ENCODE results near the gene HELZ. TPM values are rescaled to one million over a fixed set of nuclear protein-coding genes. Genes with fewer than 3 reads are reported as not detected.

The HELZ gene
- total RNA-seq, 1 donor from 2014 or later: 44.9 TPM

GRCh38 chr17:67246403-67246652 lies 1.3 kb upstream of the HELZ start:
- H3K4me1 Mint-ChIP-seq: peaks cover 21% of the 10 kb centered on the region
- H3K27ac Mint-ChIP-seq: no peak overlapping the region
- Histone ChIP-seq H3K4me1 (peaks cover 16% of the 10 kb centered on the region), H3K4me3 (peak overlapping the region; percentile 96), H3K79me2 (ENCODE audit: low read depth) (peaks cover 34% of the 10 kb centered on the region), H3K36me3 (no peaks in the 10 kb centered on the region), H3K27me3 (peaks cover 4% of the 10 kb centered on the region), H3K9ac (no peak overlapping the region), H2AFZ (replicated peaks) (peak overlapping the region; percentile 79), H3K9me3 (ENCODE audit: low read depth) (no peaks in the 10 kb centered on the region), H3F3A (ENCODE audit: low read depth) (peaks cover 10% of the 10 kb centered on the region), H3K4me2 (peak overlapping the region; percentile 98), H3K27ac (no peak overlapping the region), H4K20me1 (ENCODE audit: low read depth) (peaks cover 31% of the 10 kb centered on the region)
- peaks cover 4% of the 10 kb centered on the region for H3K36me3 Mint-ChIP-seq
- DNase-seq (ENCODE audit: low spot score): no peak
- H3K4me3 Mint-ChIP-seq: peak overlapping the region; percentile 90
- peaks cover 6% of the 10 kb centered on the region for H3K27me3 Mint-ChIP-seq (ENCODE audit: insufficient read depth, low read depth)
- H3K9me3 Mint-ChIP-seq: no peaks in the 10 kb centered on the region
- TF ChIP-seq EZH2phosphoT487 (IDR thresholded peaks at IDR 0.05) (peak; percentile 18), CTCF (IDR thresholded peaks at IDR 0.05) (no peak), EZH2 (IDR thresholded peaks at IDR 0.05) (no peak)

DNA sequence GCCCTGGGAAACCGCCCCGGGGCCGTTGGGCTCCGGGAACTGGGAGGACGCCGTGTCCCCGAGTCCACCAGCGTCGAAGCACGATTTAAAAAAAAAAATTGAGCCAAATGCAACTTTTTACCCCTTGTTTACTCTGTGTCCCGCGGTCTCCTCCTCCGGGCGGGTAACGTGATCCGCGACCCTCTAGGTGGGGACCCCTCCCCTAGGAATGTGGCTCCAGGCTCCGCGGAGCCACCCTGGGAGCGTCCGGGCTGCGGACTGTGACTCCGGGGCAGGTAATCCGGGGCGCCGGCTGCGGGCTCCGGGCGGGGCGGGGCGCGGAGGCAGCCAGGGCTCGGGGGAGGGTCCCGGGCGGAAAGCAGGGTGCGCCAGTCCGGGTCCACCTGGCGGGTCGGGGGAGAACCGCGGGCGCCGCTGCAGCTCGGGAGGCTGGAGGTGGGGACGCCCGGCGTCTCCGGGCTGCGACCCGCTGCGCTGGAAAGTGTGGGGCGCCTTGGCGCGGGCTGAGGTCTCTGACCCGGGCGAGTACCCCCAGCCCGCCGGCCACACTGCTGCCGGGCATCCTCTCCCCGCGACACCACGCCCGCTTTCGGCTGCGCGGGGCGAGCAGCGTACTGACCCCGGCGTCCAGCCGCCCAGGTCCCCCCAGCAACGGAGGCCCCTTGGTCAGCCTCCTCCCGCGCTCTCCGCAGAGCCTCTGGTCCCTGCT lies 852 bp upstream of the HELZ start:
- H3K36me3 ChIP-seq: no peaks in the 10 kb centered on the region
- no peaks in the 10 kb centered on the region for H3K9me3 Mint-ChIP-seq
- peak overlapping the region; percentile 91 for H3K4me3 Mint-ChIP-seq
- peaks cover 35% of the 10 kb centered on the region for H4K20me1 ChIP-seq (ENCODE audit: low read depth)
- H3K27me3 ChIP-seq: peaks cover 4% of the 10 kb centered on the region
- TF ChIP-seq EZH2 (IDR thresholded peaks at IDR 0.05) (no peak), EZH2phosphoT487 (IDR thresholded peaks at IDR 0.05) (peak; percentile 25), CTCF (IDR thresholded peaks at IDR 0.05) (peak; percentile 31)
- peaks cover 16% of the 10 kb centered on the region for H3K4me1 ChIP-seq
- H3K9me3 ChIP-seq (ENCODE audit: low read depth): no peaks in the 10 kb centered on the region
- H3K27ac Mint-ChIP-seq: no peak overlapping the region
- peaks cover 4% of the 10 kb centered on the region for H3K36me3 Mint-ChIP-seq
- H3K4me2 ChIP-seq: peak overlapping the region; percentile 98
- H3K27me3 Mint-ChIP-seq (ENCODE audit: insufficient read depth, low read depth): peaks cover 6% of the 10 kb centered on the region
- H3K9ac ChIP-seq: peak overlapping the region; percentile 83
- peaks cover 21% of the 10 kb centered on the region for H3K4me1 Mint-ChIP-seq
- H3K4me3 ChIP-seq: peak overlapping the region; percentile 96
- peak overlapping the region; percentile 89 for H3K27ac ChIP-seq
- peaks cover 10% of the 10 kb centered on the region for H3F3A ChIP-seq (ENCODE audit: low read depth)
- peak; percentile 94 for DNase-seq (ENCODE audit: low spot score)
- H2AFZ ChIP-seq (replicated peaks): peak overlapping the region; percentile 79
- peaks cover 39% of the 10 kb centered on the region for H3K79me2 ChIP-seq (ENCODE audit: low read depth)

DNA sequence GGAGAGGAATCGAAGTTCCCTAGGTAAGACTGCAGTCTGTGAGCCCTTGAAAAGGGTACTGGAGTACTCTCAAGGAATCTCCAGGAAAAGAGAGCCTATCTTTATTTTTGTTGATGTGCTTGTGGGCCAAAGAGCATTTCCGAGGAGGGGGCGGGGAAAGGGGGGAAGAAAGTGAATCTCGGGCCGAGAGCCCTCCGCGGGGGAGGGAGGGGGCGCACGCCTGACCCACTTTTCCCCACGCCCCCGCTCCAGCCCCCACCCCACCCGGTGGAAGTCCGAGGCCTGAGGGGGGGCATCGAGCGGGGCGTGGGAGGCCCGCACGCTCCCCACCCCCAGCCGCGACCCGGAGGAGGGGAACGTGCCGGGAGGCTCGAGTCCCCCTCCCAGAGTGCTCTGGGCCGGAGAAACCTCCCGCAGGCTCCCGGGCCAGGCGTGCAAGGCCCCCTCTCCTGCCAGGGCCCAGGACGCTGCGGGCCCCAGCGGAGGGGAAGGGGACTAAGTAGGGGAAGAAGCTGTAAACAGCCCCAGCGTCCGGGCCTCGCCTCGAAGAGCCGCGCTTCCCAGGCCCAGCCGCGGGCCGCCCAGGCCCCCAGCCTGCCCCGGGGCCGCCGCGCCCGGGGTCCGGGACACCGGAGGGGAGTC lies 444 bp downstream of the HELZ start:
- peaks cover 16% of the 10 kb centered on the region for H3K4me1 ChIP-seq
- peak overlapping the region; percentile 96 for H3K4me3 ChIP-seq
- H3F3A ChIP-seq (ENCODE audit: low read depth): peaks cover 10% of the 10 kb centered on the region
- H2AFZ ChIP-seq (replicated peaks): peak overlapping the region; percentile 79
- peak overlapping the region; percentile 98 for H3K4me2 ChIP-seq
- H4K20me1 ChIP-seq (ENCODE audit: low read depth): peaks cover 44% of the 10 kb centered on the region
- peaks cover 50% of the 10 kb centered on the region for H3K79me2 ChIP-seq (ENCODE audit: low read depth)
- TF ChIP-seq CTCF (IDR thresholded peaks at IDR 0.05): no peak
- TF ChIP-seq EZH2 (IDR thresholded peaks at IDR 0.05): peak; percentile 3
- Mint-ChIP-seq H3K4me3 (peak overlapping the region; percentile 95), H3K27me3 (ENCODE audit: insufficient read depth, low read depth) (peaks cover 5% of the 10 kb centered on the region), H3K36me3 (peaks cover 4% of the 10 kb centered on the region), H3K27ac (peak overlapping the region; percentile 61), H3K4me1 (peaks cover 21% of the 10 kb centered on the region), H3K9me3 (no peaks in the 10 kb centered on the region)
- peaks cover 4% of the 10 kb centered on the region for H3K27me3 ChIP-seq
- H3K27ac ChIP-seq: peak overlapping the region; percentile 62
- H3K9ac ChIP-seq: peak overlapping the region; percentile 83
- H3K36me3 ChIP-seq: no peaks in the 10 kb centered on the region
- no peak for DNase-seq (ENCODE audit: low spot score)
- H3K9me3 ChIP-seq (ENCODE audit: low read depth): no peaks in the 10 kb centered on the region
